Measurements from ENCODE around the gene DCHS1. TPM values are rescaled to one million over a fixed set of nuclear protein-coding genes. Genes with fewer than 3 reads are reported as not detected.

DCHS1 gene
- total and polyA plus RNA-seq, 9 of the 15 experiments (the other 6 are each of a cell fraction or from before 2014, with no cell fraction given), result 0.04 to 0.49 (median 0.14) TPM; not detected in 2

DNA sequence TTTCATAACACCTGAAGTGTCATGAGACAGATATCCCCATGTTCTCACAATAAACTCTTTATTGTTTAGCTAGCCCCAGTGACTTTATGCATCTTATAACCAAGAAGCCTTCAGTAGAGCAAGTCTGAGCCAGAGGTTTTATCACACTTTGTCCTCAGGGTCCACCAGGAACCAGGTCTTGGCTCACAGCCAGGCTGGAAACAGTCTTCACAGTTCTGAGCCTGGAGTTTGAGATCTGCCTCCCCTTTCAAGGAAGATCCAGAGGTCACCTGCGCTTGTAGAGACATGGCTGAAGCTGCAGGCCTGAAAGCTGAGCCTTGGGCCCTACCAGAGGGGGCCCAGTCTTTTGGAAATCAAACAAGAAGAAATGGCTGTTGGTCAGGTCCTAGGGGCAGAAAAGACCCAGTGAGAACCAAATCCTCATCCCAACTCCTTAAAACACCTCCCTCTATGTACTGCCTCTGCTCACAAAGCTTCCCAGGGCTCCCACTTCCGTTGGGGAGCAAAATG is 55.7 kb downstream of the DCHS1 start:
- ChIA-PET POLR2A (interaction anchor here (1.2 to 2.1 kb wide), 3 partner anchors 18 to 39 kb away, joined by 3 to 6 read pairs (median 6); partner anchors contain the start of gene TPP1), CTCF (ENCODE audit: low intra/inter-chr PET ratio) (no interaction called here)
- Histone ChIP-seq H3K4me2 (ENCODE audit: insufficient read depth, low read length) (no peak overlapping the region), H2AFZ (ENCODE audit: low read depth, low read length) (no peak overlapping the region), H3K27me3 (ENCODE audit: control insufficient read depth in 2 of 2, insufficient read depth in 2 of 2, low read length in 2 of 2) (no peaks in the 10 kb centered on the region), H3K27ac (ENCODE audit: extremely low read depth, low read depth, low read length) (no peak overlapping the region), H3K4me1 (replicated peaks in 1 of 2; ENCODE audit: control insufficient read depth in 2 of 2, insufficient read depth in 2 of 2, low read length in 2 of 2) (peaks cover 14 to 18% of the 10 kb centered on the region in 2 experiments; a peak in 4 of 5 replicates), H3K9me1 (ENCODE audit: control insufficient read depth, insufficient read depth, low read length) (peaks cover 10% of the 10 kb centered on the region), H3K79me2 (ENCODE audit: control insufficient read depth, insufficient read depth, low read length) (peaks cover 65% of the 10 kb centered on the region), H4K20me1 (replicated peaks; ENCODE audit: control insufficient read depth, insufficient read depth, low read length) (no peaks in the 10 kb centered on the region), H3K36me3 (ENCODE audit: control insufficient read depth, insufficient read depth, low read length) (peaks cover 74% of the 10 kb centered on the region), H3K9ac (ENCODE audit: insufficient read depth in 1 of 2, low read depth in 2 of 2, low read length in 2 of 2) (no peak overlapping the region; a peak in 1 of 4 replicates), H3K9me3 (replicated peaks; ENCODE audit: control insufficient read depth, insufficient read depth, low read depth, low read length) (no peaks in the 10 kb centered on the region), H3K4me3 (no peak overlapping the region)
- no TSS peak for BruUV-seq (replicated peaks)
- DNase-seq (ENCODE audit: extremely low read depth in 1 of 4, low spot score in 3 of 4) (no peak), FAIRE-seq (no peak), ATAC-seq (no peak)
- intact Hi-C loops (cut with micrococcal nuclease), result loop anchor here (5.0 kb wide), 1 partner anchor 67 kb away; no protein-coding TSS in a partner anchor
- TF ChIP-seq ZNF282 (CRISPR knock-in tag; IDR thresholded peaks at IDR 0.05) (no peak), NFIC (IDR thresholded peaks at IDR 0.05) (peak; percentile 79)
- WGBS (ENCODE audit: insufficient coverage, low coverage, missing lambda C conversion rate), result 62% methylated on average over 2 of the region's 2 CpGs
- in situ Hi-C loops (cut with MboI), result no loop called here

DNA sequence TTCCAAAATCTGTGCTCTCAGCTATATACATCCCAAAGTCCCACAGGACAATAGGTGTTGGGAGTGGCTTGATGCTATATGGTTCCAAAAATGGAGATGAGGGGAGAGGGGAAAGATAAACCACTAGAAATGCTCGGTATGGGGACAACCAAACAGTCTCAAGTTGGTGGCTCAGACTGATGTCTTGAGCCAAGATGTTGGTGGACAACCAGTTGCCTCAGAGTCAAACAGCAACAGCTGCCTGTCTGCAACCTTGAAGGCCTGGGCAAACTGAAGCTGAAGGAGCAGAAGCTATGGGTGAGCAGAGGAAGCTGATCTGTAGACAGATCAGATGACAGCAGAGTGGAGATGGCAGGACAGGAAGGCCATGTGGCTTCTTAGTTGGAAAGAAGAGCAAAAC is 56.2 kb downstream of the DCHS1 start:
- Histone ChIP-seq H4K20me1 (replicated peaks; ENCODE audit: control insufficient read depth, insufficient read depth, low read length) (no peaks in the 10 kb centered on the region), H3K4me3 (no peak overlapping the region), H3K4me1 (replicated peaks in 1 of 2; ENCODE audit: control insufficient read depth in 2 of 2, insufficient read depth in 2 of 2, low read length in 2 of 2) (peaks cover 14 to 18% of the 10 kb centered on the region in 2 experiments; a peak in 4 of 5 replicates), H3K36me3 (ENCODE audit: control insufficient read depth, insufficient read depth, low read length) (peaks cover 76% of the 10 kb centered on the region), H3K4me2 (ENCODE audit: insufficient read depth, low read length) (no peak overlapping the region), H3K9ac (ENCODE audit: insufficient read depth in 1 of 2, low read depth in 2 of 2, low read length in 2 of 2) (no peak overlapping the region; a peak in 1 of 4 replicates), H3K27ac (ENCODE audit: extremely low read depth, low read depth, low read length) (no peak overlapping the region), H2AFZ (ENCODE audit: low read depth, low read length) (no peak overlapping the region), H3K27me3 (ENCODE audit: control insufficient read depth in 2 of 2, insufficient read depth in 2 of 2, low read length in 2 of 2) (no peaks in the 10 kb centered on the region), H3K9me3 (replicated peaks; ENCODE audit: control insufficient read depth, insufficient read depth, low read depth, low read length) (no peaks in the 10 kb centered on the region), H3K9me1 (ENCODE audit: control insufficient read depth, insufficient read depth, low read length) (peaks cover 10% of the 10 kb centered on the region), H3K79me2 (ENCODE audit: control insufficient read depth, insufficient read depth, low read length) (peaks cover 61% of the 10 kb centered on the region)
- POLR2A ChIA-PET, result interaction anchor here (1.2 to 2.1 kb wide), 3 partner anchors 18 to 38 kb away, joined by 3 to 6 read pairs (median 6); partner anchors contain the start of gene TPP1
- ATAC-seq (no peak), FAIRE-seq (no peak), DNase-seq (ENCODE audit: extremely low read depth in 1 of 4, low spot score in 3 of 4) (no peak)
- BruUV-seq (replicated peaks), result no TSS peak
- TF ChIP-seq, protein P1, sequence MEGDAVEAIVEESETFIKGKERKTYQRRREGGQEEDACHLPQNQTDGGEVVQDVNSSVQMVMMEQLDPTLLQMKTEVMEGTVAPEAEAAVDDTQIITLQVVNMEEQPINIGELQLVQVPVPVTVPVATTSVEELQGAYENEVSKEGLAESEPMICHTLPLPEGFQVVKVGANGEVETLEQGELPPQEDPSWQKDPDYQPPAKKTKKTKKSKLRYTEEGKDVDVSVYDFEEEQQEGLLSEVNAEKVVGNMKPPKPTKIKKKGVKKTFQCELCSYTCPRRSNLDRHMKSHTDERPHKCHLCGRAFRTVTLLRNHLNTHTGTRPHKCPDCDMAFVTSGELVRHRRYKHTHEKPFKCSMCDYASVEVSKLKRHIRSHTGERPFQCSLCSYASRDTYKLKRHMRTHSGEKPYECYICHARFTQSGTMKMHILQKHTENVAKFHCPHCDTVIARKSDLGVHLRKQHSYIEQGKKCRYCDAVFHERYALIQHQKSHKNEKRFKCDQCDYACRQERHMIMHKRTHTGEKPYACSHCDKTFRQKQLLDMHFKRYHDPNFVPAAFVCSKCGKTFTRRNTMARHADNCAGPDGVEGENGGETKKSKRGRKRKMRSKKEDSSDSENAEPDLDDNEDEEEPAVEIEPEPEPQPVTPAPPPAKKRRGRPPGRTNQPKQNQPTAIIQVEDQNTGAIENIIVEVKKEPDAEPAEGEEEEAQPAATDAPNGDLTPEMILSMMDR (IDR thresholded peaks at IDR 0.05 in 2 of 3, conservative IDR thresholded peaks at IDR 0.05 in 1 of 3; ENCODE audit: insufficient read depth in 2 of 3, low read depth in 1 of 3, low read length in 3 of 3), result no peak
- TF ChIP-seq MCM3 (IDR thresholded peaks at IDR 0.05), result no peak
- in situ Hi-C loops (cut with MboI), result no loop called here
- intact Hi-C loops (cut with micrococcal nuclease), result no loop called here
- CTCF ChIA-PET (ENCODE audit: low intra/inter-chr PET ratio), result no interaction called here
- 79% methylated on average over 1 of the region's 1 CpG for WGBS (ENCODE audit: insufficient coverage, low coverage, missing lambda C conversion rate)

All from K562 (cell line).